HL-60 (cell line): ENCODE data around the gene MPP3.

Source experiments
- DNase-seq, 2 experiments: peaks; one replicate each; pipeline ENCODE4 v3.0.0-alpha.2; 2010 to 2020; ENCODE audit warnings: low read depth in 1 of 2, low spot score in 1 of 2
- H3K27ac ChIP-seq: fragments of 250-450 bp; sonication (Bioruptor Pico); replicated peaks from 2 replicates; pipeline ENCODE4 v1.5.1; 2020; ENCODE audit warnings: mild to moderate bottlenecking, moderate library complexity
- H3K27me3 ChIP-seq: fragments of 250-450 bp; sonication (Bioruptor Pico); 2 replicates; pipeline ENCODE4 v1.5.1; 2021; ENCODE audit warnings: mild to moderate bottlenecking, moderate library complexity; ENCODE audit not compliant: insufficient read depth, poor library complexity, severe bottlenecking
- H3K4me3 ChIP-seq: replicated peaks from 2 replicates; pipeline ENCODE4 v1.5.1; 2011; ENCODE audit warnings: mild to moderate bottlenecking, control low read depth, low read length; ENCODE audit not compliant: insufficient read depth
- GABPA ChIP-seq: IDR thresholded peaks from 2 replicates; pipeline ENCODE4 v1.6.1; 2012; ENCODE audit warnings: low read depth
- POLR2AphosphoS5 ChIP-seq: IDR thresholded peaks from 2 replicates; pipeline ENCODE4 v1.6.1; 2012; ENCODE audit warnings: low read depth
- SPI1 ChIP-seq: IDR thresholded peaks from 2 replicates; pipeline ENCODE4 v1.6.1; 2012; ENCODE audit warnings: low read depth, mild to moderate bottlenecking, borderline replicate concordance
- TF ChIP-seq, protein P1 (sequence below): IDR thresholded peaks from 2 replicates; pipeline ENCODE4 v1.6.1; 2012; ENCODE audit warnings: low read depth; ENCODE audit not compliant: insufficient replicate concordance
- TF ChIP-seq, protein P2 (sequence below): IDR thresholded peaks from one replicate; pipeline ENCODE4 v1.5.1; 2011; ENCODE audit warnings: low read length, control low read depth, inconsistent platforms; ENCODE audit not compliant: insufficient read depth

The MPP3 gene

GRCh38 chr17:43760254-43760852, 72.6 kb downstream of the MPP3 start:
- Histone ChIP-seq H3K27me3 (peaks cover 22% of the 10 kb centered on the region), H3K27ac (no peak overlapping the region), H3K4me3 (no peak overlapping the region)
- TF ChIP-seq, protein P1, sequence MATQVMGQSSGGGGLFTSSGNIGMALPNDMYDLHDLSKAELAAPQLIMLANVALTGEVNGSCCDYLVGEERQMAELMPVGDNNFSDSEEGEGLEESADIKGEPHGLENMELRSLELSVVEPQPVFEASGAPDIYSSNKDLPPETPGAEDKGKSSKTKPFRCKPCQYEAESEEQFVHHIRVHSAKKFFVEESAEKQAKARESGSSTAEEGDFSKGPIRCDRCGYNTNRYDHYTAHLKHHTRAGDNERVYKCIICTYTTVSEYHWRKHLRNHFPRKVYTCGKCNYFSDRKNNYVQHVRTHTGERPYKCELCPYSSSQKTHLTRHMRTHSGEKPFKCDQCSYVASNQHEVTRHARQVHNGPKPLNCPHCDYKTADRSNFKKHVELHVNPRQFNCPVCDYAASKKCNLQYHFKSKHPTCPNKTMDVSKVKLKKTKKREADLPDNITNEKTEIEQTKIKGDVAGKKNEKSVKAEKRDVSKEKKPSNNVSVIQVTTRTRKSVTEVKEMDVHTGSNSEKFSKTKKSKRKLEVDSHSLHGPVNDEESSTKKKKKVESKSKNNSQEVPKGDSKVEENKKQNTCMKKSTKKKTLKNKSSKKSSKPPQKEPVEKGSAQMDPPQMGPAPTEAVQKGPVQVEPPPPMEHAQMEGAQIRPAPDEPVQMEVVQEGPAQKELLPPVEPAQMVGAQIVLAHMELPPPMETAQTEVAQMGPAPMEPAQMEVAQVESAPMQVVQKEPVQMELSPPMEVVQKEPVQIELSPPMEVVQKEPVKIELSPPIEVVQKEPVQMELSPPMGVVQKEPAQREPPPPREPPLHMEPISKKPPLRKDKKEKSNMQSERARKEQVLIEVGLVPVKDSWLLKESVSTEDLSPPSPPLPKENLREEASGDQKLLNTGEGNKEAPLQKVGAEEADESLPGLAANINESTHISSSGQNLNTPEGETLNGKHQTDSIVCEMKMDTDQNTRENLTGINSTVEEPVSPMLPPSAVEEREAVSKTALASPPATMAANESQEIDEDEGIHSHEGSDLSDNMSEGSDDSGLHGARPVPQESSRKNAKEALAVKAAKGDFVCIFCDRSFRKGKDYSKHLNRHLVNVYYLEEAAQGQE = no peak
- TF ChIP-seq, protein P2, sequence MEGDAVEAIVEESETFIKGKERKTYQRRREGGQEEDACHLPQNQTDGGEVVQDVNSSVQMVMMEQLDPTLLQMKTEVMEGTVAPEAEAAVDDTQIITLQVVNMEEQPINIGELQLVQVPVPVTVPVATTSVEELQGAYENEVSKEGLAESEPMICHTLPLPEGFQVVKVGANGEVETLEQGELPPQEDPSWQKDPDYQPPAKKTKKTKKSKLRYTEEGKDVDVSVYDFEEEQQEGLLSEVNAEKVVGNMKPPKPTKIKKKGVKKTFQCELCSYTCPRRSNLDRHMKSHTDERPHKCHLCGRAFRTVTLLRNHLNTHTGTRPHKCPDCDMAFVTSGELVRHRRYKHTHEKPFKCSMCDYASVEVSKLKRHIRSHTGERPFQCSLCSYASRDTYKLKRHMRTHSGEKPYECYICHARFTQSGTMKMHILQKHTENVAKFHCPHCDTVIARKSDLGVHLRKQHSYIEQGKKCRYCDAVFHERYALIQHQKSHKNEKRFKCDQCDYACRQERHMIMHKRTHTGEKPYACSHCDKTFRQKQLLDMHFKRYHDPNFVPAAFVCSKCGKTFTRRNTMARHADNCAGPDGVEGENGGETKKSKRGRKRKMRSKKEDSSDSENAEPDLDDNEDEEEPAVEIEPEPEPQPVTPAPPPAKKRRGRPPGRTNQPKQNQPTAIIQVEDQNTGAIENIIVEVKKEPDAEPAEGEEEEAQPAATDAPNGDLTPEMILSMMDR = peak; percentile 99
- no peak for TF ChIP-seq POLR2AphosphoS5
- TF ChIP-seq GABPA = no peak
- no peak for TF ChIP-seq SPI1
- peak; percentile 71 to 90 for DNase-seq

DNA sequence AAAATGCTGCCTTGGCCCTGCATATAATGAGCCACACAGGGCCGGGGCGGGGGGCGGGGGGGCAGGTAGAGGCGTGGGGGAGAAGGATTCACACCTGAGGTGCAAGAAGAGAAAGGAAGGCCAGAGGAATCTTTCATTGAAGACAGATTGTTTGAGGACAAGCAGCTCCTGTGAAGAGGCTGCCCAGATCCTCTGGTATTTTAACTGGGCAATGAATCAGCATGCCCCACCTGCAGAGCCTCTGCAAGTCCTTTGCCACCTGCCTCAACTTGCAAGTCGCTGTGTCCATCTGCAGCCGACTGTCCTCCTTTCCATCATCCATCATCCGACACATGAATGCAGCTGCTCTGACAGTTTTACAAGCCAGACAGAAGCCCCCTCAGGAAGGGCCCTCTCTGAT, 73.1 kb downstream of the MPP3 start:
- Histone ChIP-seq H3K27ac (no peak overlapping the region), H3K27me3 (peaks cover 28% of the 10 kb centered on the region)
- no peak for DNase-seq

DNA sequence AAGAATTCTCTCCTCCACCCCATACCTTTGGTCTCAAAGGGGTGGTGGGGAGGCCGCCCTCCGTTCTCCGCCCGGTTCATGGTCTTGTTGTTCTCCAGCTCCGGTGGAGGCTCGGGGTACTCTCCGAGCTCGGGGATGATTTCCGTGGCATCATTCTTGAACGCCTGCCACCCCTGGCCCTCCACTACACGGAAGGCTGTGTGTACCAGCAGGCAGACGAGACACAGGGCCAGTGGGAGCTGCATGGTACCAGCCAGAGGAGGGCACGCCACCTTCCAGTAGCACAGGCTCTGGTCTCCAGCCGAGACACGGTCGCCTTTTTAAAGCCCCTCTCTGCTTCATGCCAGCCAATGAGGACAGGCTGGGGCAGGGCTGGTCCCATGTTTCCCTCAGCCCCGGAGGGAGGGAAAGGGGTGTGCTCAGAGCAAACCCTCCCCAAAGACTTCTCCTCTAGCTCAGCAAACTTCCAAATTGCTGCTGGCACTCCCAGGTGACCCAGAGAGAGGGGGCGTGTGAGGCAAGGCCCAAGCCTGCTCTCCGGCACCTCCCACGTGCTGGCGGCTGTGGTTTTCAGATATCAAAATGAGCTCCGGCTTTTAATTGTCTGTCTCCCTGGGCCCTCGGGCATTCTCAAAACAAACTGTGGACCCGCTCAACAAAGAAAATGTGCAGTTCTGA, 74.3 kb downstream of the MPP3 start, which contains the start of gene SOST:
SOST (minus strand) TSS at position 295 of the 678 bp plus-strand sequence; CDS start at position 245, 50 bp downstream.
- TF ChIP-seq, protein P2 = no peak
- TF ChIP-seq SPI1 (no peak), POLR2AphosphoS5 (no peak), GABPA (no peak)
- TF ChIP-seq, protein P1 = no peak
- Histone ChIP-seq H3K27me3 (peaks cover 36% of the 10 kb centered on the region), H3K4me3 (no peak within 1 kb of the TSS), H3K27ac (no peak within 1 kb of the TSS)
- DNase-seq = no peak

More for the DNA sequence above, 73.1 kb downstream of the MPP3 start:
- H3K4me3 ChIP-seq = no peak overlapping the region
- no peak for TF ChIP-seq GABPA
- TF ChIP-seq POLR2AphosphoS5 = no peak
- TF ChIP-seq, protein P2 = no peak
- TF ChIP-seq, protein P1 = no peak
- no peak for TF ChIP-seq SPI1
